Activated naive CD8-positive, alpha-beta T cell treated with anti-CD3 and anti-CD28 coated beads, Interleukin-2, amount 50 U/mL, for 16 hours (primary cell): ENCODE data around the gene COL20A1.

Source experiments
- DNase-seq: peaks from one replicate; pipeline ENCODE4 v3.0.0-alpha.2; 2020; ENCODE audit warnings: low read depth, low spot score

Gene COL20A1

GRCh38 chr20:63348828-63349515 lies 56.0 kb downstream of the COL20A1 start:
- DNase-seq, result no peak

DNA sequence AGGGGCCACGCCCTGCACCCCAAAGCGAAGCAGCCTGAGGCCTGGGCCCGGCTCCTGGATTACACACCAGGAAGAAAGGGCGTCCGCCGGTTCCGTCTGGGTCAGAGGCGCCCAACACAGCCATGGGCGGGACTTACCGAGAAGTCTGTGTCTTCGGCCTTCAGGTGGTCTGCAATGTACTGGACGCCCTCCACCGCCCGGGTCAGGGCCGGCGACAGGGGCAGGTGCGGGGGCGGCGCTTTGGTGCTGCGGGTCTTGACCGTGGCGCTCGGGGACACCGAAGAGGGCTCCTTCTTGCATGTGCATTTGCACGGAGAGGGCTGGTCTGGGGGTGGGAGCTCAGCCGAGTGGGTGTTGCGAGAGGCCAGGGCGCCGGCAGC lies 56.5 kb downstream of the COL20A1 start:
- DNase-seq, result no peak

- DNase-seq, result no peak
Measured at GRCh38 chr20:63350196-63350595, 57.2 kb downstream of the COL20A1 start.

GRCh38 chr20:63350597-63351325 lies 57.8 kb downstream of the COL20A1 start:
- no peak for DNase-seq

DNA sequence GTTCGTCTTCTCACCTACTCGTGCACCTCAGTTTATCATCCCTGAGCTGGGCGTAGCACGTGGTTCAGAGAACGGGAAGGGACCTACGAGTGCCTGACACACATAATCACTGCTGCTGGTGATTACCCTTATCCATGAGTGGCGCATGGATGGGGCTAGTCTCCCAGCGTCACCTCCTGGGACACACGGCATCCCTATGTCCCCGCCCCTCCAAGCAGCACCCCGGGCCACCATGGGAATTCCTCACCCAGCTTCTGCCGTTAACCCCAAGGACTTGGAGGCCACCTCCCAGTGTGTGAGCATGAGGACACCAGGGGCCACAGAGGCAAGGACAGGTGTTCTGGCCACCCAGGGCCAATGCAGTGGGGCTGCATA lies 58.3 kb downstream of the COL20A1 start:
- no peak for DNase-seq

GRCh38 chr20:63351811-63352591 lies 59.0 kb downstream of the COL20A1 start:
- no peak for DNase-seq

GRCh38 chr20:63352811-63353221 lies 59.8 kb downstream of the COL20A1 start:
- no peak for DNase-seq

- no peak for DNase-seq
Measured at GRCh38 chr20:63354636-63355350, 61.8 kb downstream of the COL20A1 start.

GRCh38 chr20:63355781-63356295 lies 62.9 kb downstream of the COL20A1 start:
- DNase-seq, result no peak

- DNase-seq, result no peak
Measured at GRCh38 chr20:63356511-63356910, 63.5 kb downstream of the COL20A1 start.

- no peak for DNase-seq
Measured at GRCh38 chr20:63356931-63357879, 64.2 kb downstream of the COL20A1 start.

DNA sequence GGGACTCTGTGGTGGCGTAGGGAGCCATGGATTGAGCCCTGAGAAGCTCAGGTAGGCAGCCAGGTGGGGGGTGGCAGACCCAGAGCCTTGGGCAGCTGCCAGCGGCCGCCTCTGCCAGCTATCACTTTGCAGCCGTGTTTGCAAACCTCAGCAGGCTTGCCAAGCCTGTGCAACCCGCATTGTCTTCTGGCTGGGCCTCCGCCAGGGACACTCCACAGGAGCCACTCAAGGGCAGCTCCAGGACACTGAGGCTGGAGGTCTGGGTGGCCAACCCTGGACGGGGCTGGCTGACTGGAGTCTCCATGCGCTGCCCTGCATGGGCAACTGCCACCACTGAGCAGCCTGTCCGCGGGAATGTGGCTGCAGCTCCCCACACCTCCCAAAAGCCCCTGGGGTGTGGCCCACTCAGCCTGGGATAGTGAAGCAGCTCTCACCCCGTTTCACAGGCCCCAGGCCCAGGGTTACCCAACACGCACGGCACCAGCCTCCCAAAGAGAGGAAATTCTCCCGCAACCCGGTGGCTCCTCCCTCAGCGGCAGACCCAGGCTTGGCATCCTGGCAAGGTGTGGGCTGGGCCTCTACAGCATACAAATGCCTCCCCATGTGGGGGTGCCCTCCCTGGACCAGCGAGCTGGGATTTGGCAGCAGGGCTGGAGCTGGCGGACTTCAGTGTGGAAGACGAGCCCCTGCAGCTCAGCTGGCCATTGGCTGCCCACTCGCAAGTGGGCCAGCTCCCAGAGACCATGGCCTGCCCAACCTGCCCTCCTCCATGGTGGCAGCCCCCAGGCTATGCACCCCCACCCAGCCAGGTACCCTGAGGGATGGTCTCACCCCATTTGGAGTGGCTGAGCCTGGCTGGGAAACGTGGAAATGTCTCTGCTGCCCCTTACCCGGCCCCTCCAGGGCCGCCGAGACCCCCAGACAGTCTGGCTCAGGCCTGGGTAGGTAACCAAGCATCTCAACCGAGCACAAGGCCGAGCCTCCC lies 65.2 kb downstream of the COL20A1 start:
- no peak for DNase-seq

- DNase-seq, result no peak
Measured at GRCh38 chr20:63359164-63359934, 66.4 kb downstream of the COL20A1 start.

- DNase-seq, result no peak
Measured at GRCh38 chr20:63359937-63360849, 67.2 kb downstream of the COL20A1 start.

DNA sequence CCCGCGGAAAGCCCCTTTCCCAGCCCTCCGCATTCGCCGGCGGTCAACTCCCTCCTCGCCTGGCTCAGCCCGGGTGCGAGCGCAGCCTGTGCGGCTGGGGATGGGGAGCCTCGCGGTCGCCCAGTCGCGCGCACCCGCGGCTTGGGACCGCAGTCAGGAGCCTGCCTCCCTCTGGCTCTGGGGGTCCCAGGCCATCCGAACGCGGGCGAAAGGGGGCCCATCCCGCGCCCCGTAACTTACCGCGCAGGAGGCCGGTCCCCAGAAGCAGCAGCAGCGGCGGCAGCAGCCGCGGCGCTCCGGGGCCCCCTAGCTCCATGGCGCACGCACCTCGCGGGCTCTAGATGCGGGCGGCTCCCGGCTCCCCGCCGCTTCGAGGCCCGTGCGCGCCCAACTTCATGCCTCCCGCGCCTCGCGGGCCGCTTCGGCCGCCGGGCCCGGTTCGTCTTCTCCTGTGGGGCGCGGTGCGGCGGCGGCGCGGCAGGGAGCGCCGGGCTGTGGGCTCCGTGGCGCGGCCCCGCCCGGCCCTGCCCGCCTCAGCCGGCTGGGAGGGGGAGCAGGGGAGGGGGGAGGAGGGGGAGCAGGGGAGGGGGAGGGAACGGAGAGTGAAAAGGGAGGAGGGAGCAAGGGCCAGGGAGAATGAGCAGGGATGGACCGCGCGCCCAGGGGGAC lies 68.0 kb downstream of the COL20A1 start, which contains the start of gene CHRNA4:
Gene CHRNA4 (minus strand): TSS at position 500 of the 669 bp plus-strand sequence. CDS start 184 bp downstream, at position 316.
- DNase-seq, result no peak

DNA sequence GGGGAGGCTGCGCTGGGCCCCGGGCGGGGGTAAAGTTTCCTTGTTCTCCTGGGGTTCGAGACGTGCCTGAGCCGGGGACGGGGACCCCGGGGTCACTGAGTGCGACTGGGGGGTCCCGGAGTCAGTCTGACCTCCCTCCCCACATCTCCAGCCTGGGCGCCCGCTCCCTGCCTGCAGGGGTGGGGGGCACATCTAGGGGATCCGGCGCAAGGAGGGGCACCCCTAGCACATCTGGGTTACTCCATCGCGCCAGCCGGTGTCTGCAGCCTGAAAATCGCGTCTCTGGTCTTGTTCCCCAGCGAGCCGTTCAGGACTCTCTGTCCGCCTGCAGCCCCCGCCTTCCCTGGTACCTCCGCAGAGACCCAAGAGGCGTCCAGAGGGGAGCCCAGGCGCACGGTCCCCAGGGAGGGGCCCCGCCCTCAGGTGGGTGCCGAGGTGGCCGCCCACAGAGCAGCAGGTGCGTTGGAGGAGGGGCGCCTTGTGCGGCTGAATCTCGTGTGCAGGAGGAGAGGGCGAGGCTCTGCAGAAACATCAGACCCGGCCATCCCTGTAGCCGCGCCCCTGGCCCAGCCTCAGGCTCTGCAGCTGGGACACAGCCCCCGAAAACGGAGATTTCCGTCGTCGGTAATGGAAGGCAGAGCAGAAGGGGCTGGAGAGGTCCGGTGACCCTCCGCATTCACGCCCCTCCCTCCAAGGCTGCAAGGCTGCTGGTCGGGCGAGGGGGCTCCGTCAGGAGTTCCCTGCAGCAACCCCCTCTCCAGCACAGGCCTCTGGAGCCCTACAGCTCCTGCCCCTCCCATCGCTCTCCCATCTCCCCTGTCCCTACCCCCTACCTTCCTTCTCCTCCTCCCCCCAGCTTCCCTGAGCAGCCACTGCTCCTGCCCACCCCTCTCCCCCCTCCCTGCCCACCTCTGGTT lies 68.8 kb downstream of the COL20A1 start:
- no peak for DNase-seq
